OCI-M2 (cell line): ENCODE measurements around the gene TCF15.
"Not testable (repeated sequence)": the region's sequence is repeated elsewhere in the genome, so short reads cannot be mapped to it uniquely, and the experiment has no call there.

Experiments
- DNase-seq: peaks from one replicate; lab custom pipeline; 2025; ENCODE audit not compliant: unreplicated experiment; lab: John Stamatoyannopoulos, UW

The TCF15 gene

GRCh38 chr20:642398-643174 is 32.5 kb upstream of the TCF15 start:
- DNase-seq, result no peak

- DNase-seq, result not testable (repeated sequence)
These were observed 31.9 kb upstream of the TCF15 start for GRCh38 chr20:642013-642397.

- no peak for DNase-seq
These were observed 31.4 kb upstream of the TCF15 start for GRCh38 chr20:641516-641875.

GRCh38 chr20:640674-641515 is 30.8 kb upstream of the TCF15 start:
- DNase-seq, result no peak

GRCh38 chr20:638579-638978 is 28.5 kb upstream of the TCF15 start:
- DNase-seq, result no peak

- no peak for DNase-seq
These were observed 27.4 kb upstream of the TCF15 start for GRCh38 chr20:637559-637958.

- no peak for DNase-seq
These were observed 25.8 kb upstream of the TCF15 start for GRCh38 chr20:635893-636338.

GRCh38 chr20:635028-635892 is 25.2 kb upstream of the TCF15 start:
- DNase-seq, result no peak

GRCh38 chr20:634148-634925 is 24.2 kb upstream of the TCF15 start:
- DNase-seq, result no peak

GRCh38 chr20:631101-631500 is 21.0 kb upstream of the TCF15 start:
- no peak for DNase-seq

- DNase-seq, result no peak
These were observed 16.5 kb upstream of the TCF15 start for GRCh38 chr20:626579-626978.

- no peak for DNase-seq
These were observed 15.3 kb upstream of the TCF15 start for GRCh38 chr20:625360-625932.

- DNase-seq, result no peak
These were observed 13.6 kb upstream of the TCF15 start for GRCh38 chr20:623704-624103.

- DNase-seq, result no peak
These were observed 12.9 kb upstream of the TCF15 start for GRCh38 chr20:623021-623420.

- no peak for DNase-seq
These were observed 12.1 kb upstream of the TCF15 start for GRCh38 chr20:622161-622560.

GRCh38 chr20:621125-621756 is 11.1 kb upstream of the TCF15 start:
- no peak for DNase-seq

- no peak for DNase-seq
These were observed 10.1 kb upstream of the TCF15 start for GRCh38 chr20:620246-620645.

GRCh38 chr20:618980-619379 is 8.9 kb upstream of the TCF15 start:
- DNase-seq, result no peak

- DNase-seq, result no peak
These were observed 8.0 kb upstream of the TCF15 start for GRCh38 chr20:617934-618690.
